ENCODE measurements around the gene TMX4. TPM values are rescaled to one million over a fixed set of nuclear protein-coding genes. Genes with fewer than 3 reads are reported as not detected.

TMX4 gene
- total RNA-seq, 1 experiment from 2014 or later = 11.7 TPM

DNA sequence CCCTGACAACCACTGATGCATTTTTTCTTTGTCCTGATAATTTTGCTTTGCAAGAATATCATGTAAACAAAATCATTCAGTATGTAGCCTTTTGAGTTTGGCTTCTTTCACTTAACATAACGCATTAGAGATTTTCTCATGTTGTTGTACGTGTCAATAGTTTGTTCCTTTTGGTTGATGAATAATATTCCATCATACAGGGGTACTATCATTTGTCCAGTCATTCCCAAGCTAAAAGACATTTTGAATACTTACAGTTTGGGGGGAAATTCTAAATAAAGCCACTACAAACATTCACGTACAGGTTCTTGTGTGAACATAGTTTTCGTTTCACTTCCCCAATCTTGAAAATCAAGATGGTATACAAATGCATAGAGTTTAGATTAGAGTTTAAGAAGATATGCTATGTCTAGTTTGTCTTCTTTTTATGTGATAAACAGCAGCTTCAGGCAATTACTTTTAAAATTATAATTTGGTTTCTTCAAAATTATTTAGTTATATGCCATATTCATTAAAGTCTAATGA is 84.5 kb downstream of the TMX4 start:
- Histone ChIP-seq H3T11ph (ENCODE audit: low read length) (no peak overlapping the region), H3K9ac (ENCODE audit: extremely low read depth, insufficient read length, low read length) (no peak overlapping the region), H3K18ac (ENCODE audit: insufficient read length, low read depth, low read length) (no peak overlapping the region), H2BK15ac (ENCODE audit: low read depth, low read length) (no peak overlapping the region), H3K9me3 (ENCODE audit: control insufficient read depth, low read depth, low read length) (no peaks in the 10 kb centered on the region), H2AFZ (ENCODE audit: low read length) (no peak overlapping the region), H2BK12ac (ENCODE audit: insufficient read length, low read depth, low read length) (no peak overlapping the region), H2AK5ac (ENCODE audit: insufficient read length, low read length) (no peak overlapping the region), H4K5ac (ENCODE audit: insufficient read length, low read depth, low read length) (no peak overlapping the region), H3K56ac (ENCODE audit: insufficient read length, low read depth, low read length) (no peak overlapping the region), H2BK120ac (ENCODE audit: low read depth, low read length, poor library complexity, severe bottlenecking) (no peak overlapping the region), H3K4ac (ENCODE audit: low read depth, low read length) (no peak overlapping the region), H2BK20ac (ENCODE audit: low read depth, low read length, poor library complexity, severe bottlenecking) (no peak overlapping the region), H4K20me1 (ENCODE audit: control insufficient read depth, insufficient read depth, insufficient read length) (no peaks in the 10 kb centered on the region), H4K8ac (replicated peaks; ENCODE audit: insufficient read length, low read depth, low read length) (no peak overlapping the region), H2BK5ac (ENCODE audit: insufficient read length, low read length) (no peak overlapping the region), H3K27ac (ENCODE audit: insufficient read length, low read depth, low read length) (no peak overlapping the region), H3K4me2 (ENCODE audit: insufficient read depth, insufficient read length, low read length) (no peak overlapping the region), H3K23ac (ENCODE audit: insufficient read length, low read depth, low read length) (no peak overlapping the region), H3K27me3 (ENCODE audit: insufficient read depth, low read length) (no peaks in the 10 kb centered on the region), H3K79me2 (ENCODE audit: insufficient read depth, low read length) (no peaks in the 10 kb centered on the region), H4K91ac (ENCODE audit: insufficient read length, low read depth, low read length) (no peak overlapping the region), H3K79me1 (ENCODE audit: insufficient read depth, low read depth, low read length, poor library complexity, severe bottlenecking) (no peaks in the 10 kb centered on the region), H3K4me1 (ENCODE audit: insufficient read depth, low read length) (no peaks in the 10 kb centered on the region), H3K23me2 (ENCODE audit: insufficient read length, low read depth, low read length, poor library complexity, severe bottlenecking) (no peaks in the 10 kb centered on the region), H3K14ac (ENCODE audit: insufficient read depth, low read length) (no peak overlapping the region)
- WGBS (ENCODE audit: extremely low coverage, insufficient read length, low lambda C conversion rate) = no CpG with 5 or more reads among the region's 4 CpGs
- Mint-ChIP-seq H3K4me3 (no peak overlapping the region), H3K4me1 (peaks cover 4 to 5% of the 10 kb centered on the region in 2 experiments), H3K36me3 (ENCODE audit: insufficient read depth in 1 of 3, low read depth in 3 of 3) (no peaks in the 10 kb centered on the region), H3K9me3 (no peaks in the 10 kb centered on the region), H3K27ac (no peak overlapping the region), H3K27me3 (ENCODE audit: low read depth) (no peaks in the 10 kb centered on the region)
- TF ChIP-seq, protein P1, sequence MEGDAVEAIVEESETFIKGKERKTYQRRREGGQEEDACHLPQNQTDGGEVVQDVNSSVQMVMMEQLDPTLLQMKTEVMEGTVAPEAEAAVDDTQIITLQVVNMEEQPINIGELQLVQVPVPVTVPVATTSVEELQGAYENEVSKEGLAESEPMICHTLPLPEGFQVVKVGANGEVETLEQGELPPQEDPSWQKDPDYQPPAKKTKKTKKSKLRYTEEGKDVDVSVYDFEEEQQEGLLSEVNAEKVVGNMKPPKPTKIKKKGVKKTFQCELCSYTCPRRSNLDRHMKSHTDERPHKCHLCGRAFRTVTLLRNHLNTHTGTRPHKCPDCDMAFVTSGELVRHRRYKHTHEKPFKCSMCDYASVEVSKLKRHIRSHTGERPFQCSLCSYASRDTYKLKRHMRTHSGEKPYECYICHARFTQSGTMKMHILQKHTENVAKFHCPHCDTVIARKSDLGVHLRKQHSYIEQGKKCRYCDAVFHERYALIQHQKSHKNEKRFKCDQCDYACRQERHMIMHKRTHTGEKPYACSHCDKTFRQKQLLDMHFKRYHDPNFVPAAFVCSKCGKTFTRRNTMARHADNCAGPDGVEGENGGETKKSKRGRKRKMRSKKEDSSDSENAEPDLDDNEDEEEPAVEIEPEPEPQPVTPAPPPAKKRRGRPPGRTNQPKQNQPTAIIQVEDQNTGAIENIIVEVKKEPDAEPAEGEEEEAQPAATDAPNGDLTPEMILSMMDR (conservative IDR thresholded peaks at IDR 0.05) = no peak
- no peak for DNase-seq
